H1 (cell line): ENCODE results near the gene DNAAF5.

Source experiments
- CTCF ChIP-seq, 3 experiments: IDR thresholded peaks; 1 replicate in 2 of 3; 2 replicates in 1 of 3; pipeline versions ENCODE4 v1.5.1 to v1.6.1; 2011; ENCODE audit warnings: low read length in 3 of 3, mild to moderate bottlenecking in 3 of 3, inconsistent platforms in 2 of 3, low read depth in 1 of 3, moderate library complexity in 1 of 3; ENCODE audit not compliant: insufficient read depth in 1 of 3; ENCODE audit errors: control extremely low read depth in 1 of 3
- RAD21 ChIP-seq, 2 experiments: IDR thresholded peaks in 1 of 2; conservative IDR thresholded peaks in 1 of 2; 2 replicates each; pipeline ENCODE4 v1.6.1; 2011; ENCODE audit warnings: low read depth in 2 of 2, low read length in 2 of 2, improper control_type of control experiment in 1 of 2, inconsistent platforms in 1 of 2, mild to moderate bottlenecking in 1 of 2, moderate library complexity in 1 of 2

- TF ChIP-seq RAD21 (IDR thresholded peaks at IDR 0.05 in 1 of 2, conservative IDR thresholded peaks at IDR 0.05 in 1 of 2; ENCODE audit: low read depth in 2 of 2, low read length in 2 of 2), result peak; percentile 32 to 38; a peak in 3 of 4 replicates
- TF ChIP-seq CTCF (IDR thresholded peaks at IDR 0.05; ENCODE audit: control extremely low read depth in 1 of 3, insufficient read depth in 1 of 3, low read depth in 1 of 3, low read length in 3 of 3), result peak in 2 of 3 experiments; percentile 5 to 15; a peak in 1 of 4 replicates
These were observed 95.2 kb downstream of the DNAAF5 start for GRCh38 chr7:821688-822087.
